ENCODE results near the gene CDX1. TPM values are rescaled to one million over a fixed set of nuclear protein-coding genes. Genes with fewer than 3 reads are reported as not detected.
A peak's percentile ranks its signal among the peaks of the same experiment; 100 is the strongest.

Gene CDX1
- total and polyA plus RNA-seq, 2 of the 8 experiments (the other 6 are each of a cell fraction or from before 2014, with no cell fraction given) = not detected

DNA sequence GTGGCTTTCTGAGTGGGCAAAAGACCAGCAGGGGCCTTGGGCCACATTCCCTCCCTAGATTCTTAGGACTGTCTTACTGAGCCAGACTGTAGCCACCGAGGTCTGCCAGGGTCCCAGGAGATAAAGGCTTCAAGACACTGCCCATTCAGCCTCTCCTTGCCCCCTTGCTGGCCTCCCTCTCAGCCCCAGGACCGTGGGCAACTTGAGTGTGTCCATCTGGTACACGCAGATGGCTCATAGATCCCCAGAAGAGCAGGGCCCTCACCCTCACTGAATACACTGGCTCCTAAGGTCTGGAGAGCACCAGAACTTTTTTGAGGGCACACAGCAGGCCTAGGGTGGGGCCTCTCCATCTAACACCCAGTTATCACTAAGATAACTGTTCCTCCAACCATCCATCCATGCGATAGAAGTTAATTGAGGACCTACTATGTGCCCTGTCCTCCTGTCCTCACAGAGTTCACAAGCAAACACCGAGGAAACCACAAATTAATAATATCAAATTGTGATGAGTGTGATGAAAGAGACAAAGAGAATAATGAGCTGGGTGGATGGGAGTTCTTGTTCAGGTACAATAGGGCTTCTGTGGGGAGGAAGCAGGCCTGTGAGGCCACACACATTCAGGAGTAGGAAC, 6.0 kb upstream of the CDX1 start:
- no peak overlapping the region for H2AFZ ChIP-seq (ENCODE audit: low read length)
- H3K14ac ChIP-seq (ENCODE audit: insufficient read length) = no peak overlapping the region
- H3K4me2 ChIP-seq (ENCODE audit: insufficient read depth in 1 of 2, low read depth in 2 of 2, low read length in 2 of 2) = no peak overlapping the region
- no peak overlapping the region for H3K56ac ChIP-seq (replicated peaks; ENCODE audit: insufficient read length, low read depth, low read length)
- ChIA-PET POLR2A (ENCODE audit: partially characterized antibody) (no interaction called here), CTCF (ENCODE audit: partially characterized antibody) (interaction anchor here (0.7 to 15.3 kb wide), 22 partner anchors 8 to 277 kb away, joined by 3 to 372 read pairs (median 4); partner anchors contain the start of gene SLC6A7)
- H2BK20ac ChIP-seq (ENCODE audit: low read length) = 0 out of 2 replicates have a peak overlapping the region, but pooled peaks have one; percentile 72
- H3K36me3 ChIP-seq (ENCODE audit: control insufficient read depth in 2 of 4, insufficient read depth in 4 of 4, low read length in 3 of 4) = no peaks in the 10 kb centered on the region
- H2BK15ac ChIP-seq (ENCODE audit: low read length) = no peak overlapping the region; the same call in 1 of the 2 replicates
- no peak overlapping the region for H2BK120ac ChIP-seq (replicated peaks; ENCODE audit: low read depth, low read length)
- H3K79me2 ChIP-seq (ENCODE audit: control insufficient read depth in 1 of 2, insufficient read depth in 2 of 2, low read length in 2 of 2) = no peaks in the 10 kb centered on the region
- no peak for DNase-seq (ENCODE audit: low read depth in 1 of 2, low spot score in 2 of 2)
- no peak overlapping the region for H2BK5ac ChIP-seq (ENCODE audit: low read depth, low read length)
- no peaks in the 10 kb centered on the region for H3K9me3 ChIP-seq (ENCODE audit: insufficient read depth in 2 of 2, low read depth in 1 of 2, low read length in 1 of 2)
- no peak overlapping the region for H4K5ac ChIP-seq (ENCODE audit: insufficient read length, low read depth, low read length)
- H3K23ac ChIP-seq (ENCODE audit: insufficient read length) = no peak overlapping the region
- no peaks in the 10 kb centered on the region for H3K79me1 ChIP-seq (ENCODE audit: low read depth, low read length)
- no peaks in the 10 kb centered on the region; the same call in 1 of the 2 replicates for H3K23me2 ChIP-seq (ENCODE audit: low read depth, low read length)
- peaks cover 14 to 21% (median 17%) of the 10 kb centered on the region in 4 experiments for H3K27me3 ChIP-seq (replicated peaks in 1 of 4; ENCODE audit: control insufficient read depth in 3 of 4, extremely low read depth in 1 of 4, insufficient read depth in 3 of 4, low read length in 3 of 4)
- 87% methylated on average over 5 of the region's 5 CpGs; no CpG with 5 or more reads in 1 of the 2 experiments for WGBS, 2 experiments (ENCODE audit: extremely low coverage in 1 of 2, insufficient coverage in 1 of 2, insufficient read length in 1 of 2, insufficient replicate concordance in 2 of 2, low coverage in 1 of 2, low lambda C conversion rate in 2 of 2, missing lambda C conversion rate in 1 of 2)
- H2BK12ac ChIP-seq (ENCODE audit: low read depth, low read length) = peak overlapping the region; percentile 81
- no peak overlapping the region for H3K4me3 ChIP-seq (ENCODE audit: extremely low read depth in 1 of 4, insufficient read depth in 2 of 4, low read depth in 3 of 4, low read length in 4 of 4)
- peaks cover 0 to 11% (median 5%) of the 10 kb centered on the region in 4 experiments; a peak in 5 of 7 replicates for H3K4me1 ChIP-seq (replicated peaks in 1 of 4; ENCODE audit: control insufficient read depth in 3 of 4, insufficient read depth in 4 of 4, low read length in 3 of 4)
- H4K91ac ChIP-seq (replicated peaks; ENCODE audit: insufficient read length, low read length) = no peak overlapping the region
- H4K8ac ChIP-seq (ENCODE audit: extremely low read depth, insufficient read depth, low read length) = no peak overlapping the region
- H2AK5ac ChIP-seq (ENCODE audit: low read depth, low read length) = peak overlapping the region; percentile 48; the same call in 1 of the 2 replicates
- no peak overlapping the region for H3K9ac ChIP-seq (replicated peaks in 1 of 4; ENCODE audit: extremely low read depth in 1 of 4, low read depth in 3 of 4, low read length in 3 of 4)
- FAIRE-seq = no peak
- H3K4ac ChIP-seq (replicated peaks; ENCODE audit: insufficient read length, low read depth, low read length) = no peak overlapping the region
- no peaks in the 10 kb centered on the region for H4K20me1 ChIP-seq (replicated peaks in 1 of 2; ENCODE audit: control insufficient read depth in 1 of 2, insufficient read depth in 2 of 2, low read length in 2 of 2)
- no peak overlapping the region for H3K18ac ChIP-seq (ENCODE audit: extremely low read depth, low read length)
- no peak overlapping the region for H3K27ac ChIP-seq (ENCODE audit: low read depth, low read length)
- TF ChIP-seq SP1 (IDR thresholded peaks at IDR 0.05; ENCODE audit: low read depth, low read length) (no peak), ASH2L (IDR thresholded peaks at IDR 0.05; ENCODE audit: low read length) (no peak), KDM1A (IDR thresholded peaks at IDR 0.05; ENCODE audit: borderline replicate concordance, low read length) (no peak), BCL11A (IDR thresholded peaks at IDR 0.05; ENCODE audit: low read depth in 2 of 2, low read length in 2 of 2) (no peak), TCF12 (IDR thresholded peaks at IDR 0.05; ENCODE audit: low read depth, low read length) (no peak), SAP30 (IDR thresholded peaks at IDR 0.05; ENCODE audit: insufficient read depth, insufficient replicate concordance, low read length) (no peak), RNF2 (IDR thresholded peaks at IDR 0.05; ENCODE audit: borderline replicate concordance, low read depth, low read length, missing control alignments, poor library complexity, severe bottlenecking) (no peak), HDAC6 (IDR thresholded peaks at IDR 0.05; ENCODE audit: low read depth, low read length) (no peak), CBX5 (IDR thresholded peaks at IDR 0.05; ENCODE audit: low read depth, low read length) (no peak), FOSL1 (IDR thresholded peaks at IDR 0.05; ENCODE audit: insufficient read depth, low read depth, low read length) (no peak), SIRT6 (IDR thresholded peaks at IDR 0.05; ENCODE audit: low read length) (no peak), SUZ12 (IDR thresholded peaks at IDR 0.05; ENCODE audit: low read length) (no peak), BRCA1 (IDR thresholded peaks at IDR 0.05; ENCODE audit: low read depth, low read length) (no peak)

All from H1 (cell line).